SU-DHL-6 (cell line): ENCODE measurements around the gene TNFAIP8L1.

ENCODE experiments used
- H2AFZ ChIP-seq: fragments of 200-600 bp; sonication (generic); 2 replicates; pipeline ENCODE4 v1.6.1; 2014; ENCODE audit warnings: low read depth, mild to moderate bottlenecking, moderate library complexity, mixed read lengths, antibody characterized with exemption, low read length; ENCODE audit not compliant: severe bottlenecking
- H3F3A ChIP-seq: fragments of 200-600 bp; shearing (Covaris generic); 2 replicates; pipeline ENCODE4 v1.6.0; 2016; ENCODE audit warnings: antibody characterized with exemption, mild to moderate bottlenecking; ENCODE audit not compliant: insufficient read depth
- H3K27ac ChIP-seq: fragments of 200-600 bp; sonication (generic); 2 replicates; pipeline ENCODE4 v1.5.1; 2016; ENCODE audit warnings: low read depth, mild to moderate bottlenecking, low read length, moderate library complexity, mixed read lengths
- H3K27me3 ChIP-seq: fragments of 200-600 bp; sonication (generic), shearing (Covaris generic); 2 replicates; pipeline ENCODE4 v1.6.0; 2014; ENCODE audit warnings: mild to moderate bottlenecking, low read length
- H3K36me3 ChIP-seq: fragments of 200-600 bp; sonication (generic); 2 replicates; pipeline ENCODE4 v1.6.1; 2014; ENCODE audit warnings: mild to moderate bottlenecking, low read length, mixed read lengths
- H3K4me2 ChIP-seq: fragments of 300-600, 200-600 bp; shearing (Covaris generic), sonication (generic); 2 replicates; pipeline ENCODE4 v1.6.0; 2014; ENCODE audit warnings: low read length, low read depth, mild to moderate bottlenecking; ENCODE audit not compliant: poor library complexity, severe bottlenecking
- H3K4me3 ChIP-seq: fragments of 200-600 bp; sonication (generic); 2 replicates; pipeline ENCODE4 v1.5.1; 2014; ENCODE audit warnings: antibody characterized with exemption, low read length, mild to moderate bottlenecking, mixed read lengths; ENCODE audit not compliant: insufficient read depth, poor library complexity, severe bottlenecking
- H3K79me2 ChIP-seq: fragments of 200-600 bp; sonication (generic); 2 replicates; pipeline ENCODE4 v1.6.1; 2014; ENCODE audit warnings: mild to moderate bottlenecking, low read length, moderate library complexity; ENCODE audit not compliant: insufficient read depth
- H3K9ac ChIP-seq: fragments of 200-600 bp; sonication (generic); 2 replicates; pipeline ENCODE4 v1.7.0; 2014; ENCODE audit warnings: mild to moderate bottlenecking, low read length
- H3K9me2 ChIP-seq: fragments of 200-600 bp; sonication (generic); replicated peaks from 2 replicates; pipeline ENCODE4 v1.6.1; 2014; ENCODE audit warnings: low read length; ENCODE audit not compliant: insufficient read depth
- H3K9me3 ChIP-seq: fragments of 200-600 bp; sonication (generic); 2 replicates; pipeline ENCODE4 v1.6.1; 2014; ENCODE audit warnings: low read length, mixed read lengths; ENCODE audit not compliant: insufficient read depth
- H4K20me1 ChIP-seq: fragments of 200-600 bp; sonication (generic); 2 replicates; pipeline ENCODE4 v1.6.1; 2014; ENCODE audit warnings: low read depth, mild to moderate bottlenecking, antibody characterized with exemption, low read length, moderate library complexity, mixed read lengths
- CTCF ChIP-seq: fragments of 200-600 bp; sonication (generic); IDR thresholded peaks from one replicate; pipeline ENCODE4 v1.5.1; 2017; ENCODE audit warnings: antibody characterized with exemption, mild to moderate bottlenecking, low read length, moderate library complexity; ENCODE audit not compliant: insufficient read depth, poor library complexity, severe bottlenecking
- EZH2phosphoT487 ChIP-seq: fragments of 200-600 bp; sonication (generic), shearing (Covaris generic); conservative IDR thresholded peaks from 2 replicates; pipeline ENCODE4 v1.6.1; 2018; ENCODE audit warnings: mild to moderate bottlenecking, antibody characterized with exemption, low read length, moderate library complexity, mixed read lengths

TNFAIP8L1 gene

GRCh38 chr19:4673216-4673615 lies 33.9 kb downstream of the TNFAIP8L1 start:
- Histone ChIP-seq H3F3A (peaks cover 22% of the 10 kb centered on the region), H2AFZ (no peak overlapping the region), H4K20me1 (no peaks in the 10 kb centered on the region), H3K9me3 (no peaks in the 10 kb centered on the region), H3K27ac (no peak overlapping the region), H3K36me3 (peaks cover 2% of the 10 kb centered on the region; the same call in 1 of the 2 replicates), H3K79me2 (peaks cover 15% of the 10 kb centered on the region; the same call in 1 of the 2 replicates), H3K9ac (no peak overlapping the region), H3K4me2 (no peak overlapping the region), H3K4me3 (no peak overlapping the region), H3K9me2 (no peaks in the 10 kb centered on the region), H3K27me3 (no peaks in the 10 kb centered on the region)
- TF ChIP-seq EZH2phosphoT487, result no peak
- no peak for TF ChIP-seq CTCF

- TF ChIP-seq CTCF (no peak), EZH2phosphoT487 (no peak)
- H3K9me2 ChIP-seq, result no peaks in the 10 kb centered on the region
- no peaks in the 10 kb centered on the region for H3K9me3 ChIP-seq
These were observed 34.4 kb downstream of the TNFAIP8L1 start for GRCh38 chr19:4673726-4674125.

GRCh38 chr19:4675346-4675745 lies 36.0 kb downstream of the TNFAIP8L1 start:
- Histone ChIP-seq H3K9ac (no peak overlapping the region), H3K9me3 (no peaks in the 10 kb centered on the region), H3K4me3 (no peak overlapping the region), H2AFZ (no peak overlapping the region), H3F3A (peaks cover 22% of the 10 kb centered on the region), H3K36me3 (no peaks in the 10 kb centered on the region), H3K4me2 (no peak overlapping the region), H3K9me2 (no peaks in the 10 kb centered on the region), H3K79me2 (no peaks in the 10 kb centered on the region), H3K27me3 (no peaks in the 10 kb centered on the region), H4K20me1 (no peaks in the 10 kb centered on the region), H3K27ac (no peak overlapping the region)
- no peak for TF ChIP-seq CTCF
- no peak for TF ChIP-seq EZH2phosphoT487

More at GRCh38 chr19:4673726-4674125, 34.4 kb downstream of the TNFAIP8L1 start:
- Histone ChIP-seq H3K9ac (no peak overlapping the region), H4K20me1 (no peaks in the 10 kb centered on the region), H3F3A (peaks cover 22% of the 10 kb centered on the region), H2AFZ (no peak overlapping the region), H3K36me3 (no peaks in the 10 kb centered on the region), H3K4me3 (no peak overlapping the region), H3K79me2 (peaks cover 13% of the 10 kb centered on the region; the same call in 1 of the 2 replicates), H3K27ac (no peak overlapping the region), H3K27me3 (no peaks in the 10 kb centered on the region), H3K4me2 (no peak overlapping the region)
